Sigmoid colon (tissue), 4 donors: ENCODE results near the gene PCDHB2.

Experiments
- CTCF ChIP-seq, 4 experiments: fragments of 450-650 bp in 3 of 4; fragments of 200-600 bp in 1 of 4; IDR thresholded peaks; one replicate each; pipeline ENCODE4 v1.5.1; 2016 to 2019; ENCODE audit warnings: antibody characterized with exemption in 4 of 4, mild to moderate bottlenecking in 3 of 4, moderate library complexity in 2 of 4
- EP300 ChIP-seq, 4 donors: sonication (generic); formaldehyde crosslinking; IDR thresholded peaks; one replicate each; pipeline ENCODE4 v1.6.1; 2017; ENCODE audit warnings: antibody characterized with exemption in 4 of 4
- POLR2A ChIP-seq, 2 donors: fragments of 450-650 bp; IDR thresholded peaks; one replicate each; pipeline ENCODE4 v1.6.1; 2016; ENCODE audit warnings: antibody characterized with exemption in 2 of 2, mild to moderate bottlenecking in 2 of 2, moderate library complexity in 2 of 2
- POLR2AphosphoS5 ChIP-seq, 4 donors: sonication (generic); formaldehyde crosslinking; IDR thresholded peaks; one replicate each; pipeline ENCODE4 v1.6.1; 2017; ENCODE audit warnings: antibody characterized with exemption in 4 of 4

- no peak for TF ChIP-seq POLR2A (IDR thresholded peaks at IDR 0.05)
- no peak for TF ChIP-seq POLR2AphosphoS5 (IDR thresholded peaks at IDR 0.05)
- no peak for TF ChIP-seq CTCF (IDR thresholded peaks at IDR 0.05)
- no peak for TF ChIP-seq EP300 (IDR thresholded peaks at IDR 0.05)
Observed at GRCh38 chr5:141100243-141100805, 5.9 kb downstream of the PCDHB2 start, which contains the start of gene PCDHB3.
